Prostate gland (tissue), 2 donors: ENCODE results near the gene AIP.

ENCODE experiments used
- POLR2AphosphoS5 ChIP-seq: sonication (generic); formaldehyde crosslinking; IDR thresholded peaks from one replicate; pipeline ENCODE4 v1.6.1; 2017; ENCODE audit warnings: antibody characterized with exemption
- TF ChIP-seq, protein P1 (sequence below), 4 experiments: fragments of 200-600 bp in 2 of 4; fragments of 450-650 bp in 2 of 4; sonication (generic) in 2 of 4; IDR thresholded peaks; 1 replicate in 3 of 4; 2 replicates in 1 of 4; pipeline ENCODE4 v1.5.1; 2016 to 2019; ENCODE audit warnings: antibody characterized with exemption in 4 of 4, mild to moderate bottlenecking in 2 of 4, moderate library complexity in 2 of 4

GRCh38 chr11:67450796-67451657 is 31.8 kb upstream of the AIP start:
- TF ChIP-seq, protein P1, sequence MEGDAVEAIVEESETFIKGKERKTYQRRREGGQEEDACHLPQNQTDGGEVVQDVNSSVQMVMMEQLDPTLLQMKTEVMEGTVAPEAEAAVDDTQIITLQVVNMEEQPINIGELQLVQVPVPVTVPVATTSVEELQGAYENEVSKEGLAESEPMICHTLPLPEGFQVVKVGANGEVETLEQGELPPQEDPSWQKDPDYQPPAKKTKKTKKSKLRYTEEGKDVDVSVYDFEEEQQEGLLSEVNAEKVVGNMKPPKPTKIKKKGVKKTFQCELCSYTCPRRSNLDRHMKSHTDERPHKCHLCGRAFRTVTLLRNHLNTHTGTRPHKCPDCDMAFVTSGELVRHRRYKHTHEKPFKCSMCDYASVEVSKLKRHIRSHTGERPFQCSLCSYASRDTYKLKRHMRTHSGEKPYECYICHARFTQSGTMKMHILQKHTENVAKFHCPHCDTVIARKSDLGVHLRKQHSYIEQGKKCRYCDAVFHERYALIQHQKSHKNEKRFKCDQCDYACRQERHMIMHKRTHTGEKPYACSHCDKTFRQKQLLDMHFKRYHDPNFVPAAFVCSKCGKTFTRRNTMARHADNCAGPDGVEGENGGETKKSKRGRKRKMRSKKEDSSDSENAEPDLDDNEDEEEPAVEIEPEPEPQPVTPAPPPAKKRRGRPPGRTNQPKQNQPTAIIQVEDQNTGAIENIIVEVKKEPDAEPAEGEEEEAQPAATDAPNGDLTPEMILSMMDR (IDR thresholded peaks at IDR 0.05): no peak
- TF ChIP-seq POLR2AphosphoS5: no peak
